Panc1 (cell line): ENCODE data around the gene C6orf132. TPM values are rescaled to one million over a fixed set of nuclear protein-coding genes. Genes with fewer than 3 reads are reported as not detected.

ENCODE experiments used
- ATAC-seq: fragments of 200-7000 bp; cut with Tn5 transposase; 2 replicates; pipeline ENCODE4 v1.9.1; 2020; ENCODE audit warnings: mild to moderate bottlenecking, moderate library complexity
- BruUV-seq: library from RNA; stranded (reverse); fragments of 400-500 nt; replicated peaks from 2 replicates; lab custom pipeline; 2021; lab: Mats Ljungman, UMichigan
- CTCF ChIA-PET: fragments of 300-600 bp; sonication (Branson Sonifier 250); formaldehyde crosslinking; loops from one replicate; lab custom pipeline; 2022; ENCODE audit warnings: antibody characterized with exemption; lab: Charles Lee
- POLR2A ChIA-PET: fragments of 300-600 bp; sonication (Branson Sonifier 250); formaldehyde crosslinking; loops from one replicate; lab custom pipeline; 2022; ENCODE audit warnings: antibody characterized with exemption; lab: Charles Lee
- DNase-seq: peaks from one replicate; pipeline ENCODE4 v3.0.0-alpha.2; 2010; ENCODE audit warnings: low read depth, low spot score
- H3K27ac ChIP-seq: 2 replicates; pipeline ENCODE4 v1.5.1; 2011; ENCODE audit warnings: mild to moderate bottlenecking, low read length, inconsistent platforms
- H3K27me3 ChIP-seq: fragments of 200-500 bp; sonication (Bioruptor generic); 2 replicates; pipeline ENCODE4 v1.6.0; 2014; ENCODE audit warnings: low read length, inconsistent platforms; ENCODE audit not compliant: control insufficient read depth, insufficient read depth
- H3K36me3 ChIP-seq: fragments of 200-500 bp; sonication (Bioruptor generic); 2 replicates; pipeline ENCODE4 v1.5.1; 2014; ENCODE audit warnings: inconsistent platforms, mild to moderate bottlenecking, low read length, moderate library complexity; ENCODE audit not compliant: control insufficient read depth, insufficient read depth
- H3K4me1 ChIP-seq: 2 replicates; pipeline ENCODE4 v1.5.1; 2011; ENCODE audit warnings: inconsistent platforms, mild to moderate bottlenecking, low read length, moderate library complexity; ENCODE audit not compliant: control insufficient read depth, insufficient read depth
- H3K4me3 ChIP-seq, 2 experiments: 2 replicates each; pipeline ENCODE4 v1.5.1; 2011 to 2012; ENCODE audit warnings: low read depth in 2 of 2, low read length in 2 of 2, mild to moderate bottlenecking in 2 of 2, inconsistent platforms in 1 of 2, moderate library complexity in 1 of 2
- H3K9me3 ChIP-seq: fragments of 200-500 bp; sonication (Bioruptor generic); 2 replicates; pipeline ENCODE4 v1.5.1; 2014; ENCODE audit warnings: low read depth, mild to moderate bottlenecking, inconsistent platforms, low read length, moderate library complexity; ENCODE audit not compliant: control insufficient read depth, insufficient read depth
- POLR2AphosphoS5 ChIP-seq: IDR thresholded peaks from 2 replicates; pipeline ENCODE4 v1.6.1; 2012; ENCODE audit warnings: mild to moderate bottlenecking, low read depth, low read length, moderate library complexity
- SIN3A ChIP-seq: IDR thresholded peaks from 2 replicates; pipeline ENCODE4 v1.6.1; 2012; ENCODE audit warnings: low read depth, mild to moderate bottlenecking, low read length, moderate library complexity, borderline replicate concordance; ENCODE audit not compliant: insufficient read depth
- TCF7L2 ChIP-seq: IDR thresholded peaks from 2 replicates; pipeline ENCODE4 v1.6.1; 2011; ENCODE audit warnings: mild to moderate bottlenecking, low read depth, low read length, inconsistent platforms
- in situ Hi-C: cut with HindIII; loops from 2 replicates; pipeline ENCODE4 v1.10.0; 2016; ENCODE audit warnings: low sequenced_read_pairs, low pct_unique_long_range_greater_than_20kb
- intact Hi-C: fragments of 100-400 bp; cut with micrococcal nuclease; formaldehyde crosslinking; loops from one replicate; pipeline ENCODE4 v1.10.0; 2022; ENCODE audit not compliant: unreplicated experiment
- total RNA-seq: library from RNA; stranded (reverse); gene quantifications from one replicate; pipeline ENCODE4 v1.2.1, GENCODE V29; 2021; ENCODE audit not compliant: unreplicated experiment
- TF ChIP-seq, protein P1 (sequence below): fragments of 450-650 bp; IDR thresholded peaks from 2 replicates; pipeline ENCODE4 v1.5.1; 2017; ENCODE audit warnings: mild to moderate bottlenecking
- TF ChIP-seq, protein P2 (sequence below), 2 experiments: IDR thresholded peaks; 2 replicates each; pipeline ENCODE4 v1.6.1; 2011 to 2012; ENCODE audit warnings: low read depth in 2 of 2, control low read depth in 1 of 2, low read length in 1 of 2, mild to moderate bottlenecking in 1 of 2, moderate library complexity in 1 of 2; ENCODE audit not compliant: insufficient read depth in 1 of 2

The C6orf132 gene
- total RNA-seq, 1 experiment from 2014 or later: 12.9 TPM

DNA sequence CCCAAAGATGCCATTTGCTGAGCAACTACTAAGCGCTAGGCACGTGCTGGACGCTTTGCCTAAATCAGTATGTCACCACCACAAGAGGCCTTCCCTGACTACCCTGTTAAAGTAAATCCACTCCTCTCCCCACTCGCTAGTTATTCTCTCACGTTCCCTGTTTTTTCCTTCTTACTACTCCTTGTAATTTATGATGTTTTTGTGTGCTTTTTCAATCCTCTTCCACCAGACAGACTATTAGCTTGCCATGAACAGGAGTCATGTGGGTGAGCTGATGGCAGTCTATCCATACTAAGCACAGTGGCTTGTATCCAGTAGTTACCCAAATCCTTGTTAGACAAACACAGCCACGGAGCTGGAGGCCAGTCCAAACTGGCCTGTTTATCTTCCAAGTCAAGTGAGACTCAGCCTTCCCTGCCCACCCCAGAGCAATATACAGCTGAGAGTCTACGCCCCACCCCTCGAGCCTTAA is 41.2 kb downstream of the C6orf132 start:
- H3K27ac ChIP-seq: no peak overlapping the region
- ATAC-seq (no peak), DNase-seq (no peak)
- no peaks in the 10 kb centered on the region for H3K9me3 ChIP-seq
- no peaks in the 10 kb centered on the region for H3K27me3 ChIP-seq
- POLR2A ChIA-PET: interaction anchor here (0.5 to 0.7 kb wide), 2 partner anchors 13 to 23 kb away, joined by 3 to 4 read pairs; no protein-coding TSS in a partner anchor
- CTCF ChIA-PET: interaction anchor here (0.6 kb wide), 1 partner anchor 61 kb away, joined by 6 read pairs; no protein-coding TSS in a partner anchor
- intact Hi-C loops (no loop called here), in situ Hi-C loops (no loop called here)
- TF ChIP-seq, protein P1, sequence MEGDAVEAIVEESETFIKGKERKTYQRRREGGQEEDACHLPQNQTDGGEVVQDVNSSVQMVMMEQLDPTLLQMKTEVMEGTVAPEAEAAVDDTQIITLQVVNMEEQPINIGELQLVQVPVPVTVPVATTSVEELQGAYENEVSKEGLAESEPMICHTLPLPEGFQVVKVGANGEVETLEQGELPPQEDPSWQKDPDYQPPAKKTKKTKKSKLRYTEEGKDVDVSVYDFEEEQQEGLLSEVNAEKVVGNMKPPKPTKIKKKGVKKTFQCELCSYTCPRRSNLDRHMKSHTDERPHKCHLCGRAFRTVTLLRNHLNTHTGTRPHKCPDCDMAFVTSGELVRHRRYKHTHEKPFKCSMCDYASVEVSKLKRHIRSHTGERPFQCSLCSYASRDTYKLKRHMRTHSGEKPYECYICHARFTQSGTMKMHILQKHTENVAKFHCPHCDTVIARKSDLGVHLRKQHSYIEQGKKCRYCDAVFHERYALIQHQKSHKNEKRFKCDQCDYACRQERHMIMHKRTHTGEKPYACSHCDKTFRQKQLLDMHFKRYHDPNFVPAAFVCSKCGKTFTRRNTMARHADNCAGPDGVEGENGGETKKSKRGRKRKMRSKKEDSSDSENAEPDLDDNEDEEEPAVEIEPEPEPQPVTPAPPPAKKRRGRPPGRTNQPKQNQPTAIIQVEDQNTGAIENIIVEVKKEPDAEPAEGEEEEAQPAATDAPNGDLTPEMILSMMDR: no peak
- TF ChIP-seq SIN3A (no peak), POLR2AphosphoS5 (no peak), TCF7L2 (no peak)
- TF ChIP-seq, protein P2, sequence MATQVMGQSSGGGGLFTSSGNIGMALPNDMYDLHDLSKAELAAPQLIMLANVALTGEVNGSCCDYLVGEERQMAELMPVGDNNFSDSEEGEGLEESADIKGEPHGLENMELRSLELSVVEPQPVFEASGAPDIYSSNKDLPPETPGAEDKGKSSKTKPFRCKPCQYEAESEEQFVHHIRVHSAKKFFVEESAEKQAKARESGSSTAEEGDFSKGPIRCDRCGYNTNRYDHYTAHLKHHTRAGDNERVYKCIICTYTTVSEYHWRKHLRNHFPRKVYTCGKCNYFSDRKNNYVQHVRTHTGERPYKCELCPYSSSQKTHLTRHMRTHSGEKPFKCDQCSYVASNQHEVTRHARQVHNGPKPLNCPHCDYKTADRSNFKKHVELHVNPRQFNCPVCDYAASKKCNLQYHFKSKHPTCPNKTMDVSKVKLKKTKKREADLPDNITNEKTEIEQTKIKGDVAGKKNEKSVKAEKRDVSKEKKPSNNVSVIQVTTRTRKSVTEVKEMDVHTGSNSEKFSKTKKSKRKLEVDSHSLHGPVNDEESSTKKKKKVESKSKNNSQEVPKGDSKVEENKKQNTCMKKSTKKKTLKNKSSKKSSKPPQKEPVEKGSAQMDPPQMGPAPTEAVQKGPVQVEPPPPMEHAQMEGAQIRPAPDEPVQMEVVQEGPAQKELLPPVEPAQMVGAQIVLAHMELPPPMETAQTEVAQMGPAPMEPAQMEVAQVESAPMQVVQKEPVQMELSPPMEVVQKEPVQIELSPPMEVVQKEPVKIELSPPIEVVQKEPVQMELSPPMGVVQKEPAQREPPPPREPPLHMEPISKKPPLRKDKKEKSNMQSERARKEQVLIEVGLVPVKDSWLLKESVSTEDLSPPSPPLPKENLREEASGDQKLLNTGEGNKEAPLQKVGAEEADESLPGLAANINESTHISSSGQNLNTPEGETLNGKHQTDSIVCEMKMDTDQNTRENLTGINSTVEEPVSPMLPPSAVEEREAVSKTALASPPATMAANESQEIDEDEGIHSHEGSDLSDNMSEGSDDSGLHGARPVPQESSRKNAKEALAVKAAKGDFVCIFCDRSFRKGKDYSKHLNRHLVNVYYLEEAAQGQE (IDR thresholded peaks at IDR 0.05; ENCODE audit: insufficient read depth in 1 of 2, low read depth in 2 of 2, low read length in 1 of 2): no peak
- H3K4me3 ChIP-seq: no peak overlapping the region
- peaks cover 12% of the 10 kb centered on the region for H3K4me1 ChIP-seq
- BruUV-seq: no TSS peak
- no peaks in the 10 kb centered on the region for H3K36me3 ChIP-seq

DNA sequence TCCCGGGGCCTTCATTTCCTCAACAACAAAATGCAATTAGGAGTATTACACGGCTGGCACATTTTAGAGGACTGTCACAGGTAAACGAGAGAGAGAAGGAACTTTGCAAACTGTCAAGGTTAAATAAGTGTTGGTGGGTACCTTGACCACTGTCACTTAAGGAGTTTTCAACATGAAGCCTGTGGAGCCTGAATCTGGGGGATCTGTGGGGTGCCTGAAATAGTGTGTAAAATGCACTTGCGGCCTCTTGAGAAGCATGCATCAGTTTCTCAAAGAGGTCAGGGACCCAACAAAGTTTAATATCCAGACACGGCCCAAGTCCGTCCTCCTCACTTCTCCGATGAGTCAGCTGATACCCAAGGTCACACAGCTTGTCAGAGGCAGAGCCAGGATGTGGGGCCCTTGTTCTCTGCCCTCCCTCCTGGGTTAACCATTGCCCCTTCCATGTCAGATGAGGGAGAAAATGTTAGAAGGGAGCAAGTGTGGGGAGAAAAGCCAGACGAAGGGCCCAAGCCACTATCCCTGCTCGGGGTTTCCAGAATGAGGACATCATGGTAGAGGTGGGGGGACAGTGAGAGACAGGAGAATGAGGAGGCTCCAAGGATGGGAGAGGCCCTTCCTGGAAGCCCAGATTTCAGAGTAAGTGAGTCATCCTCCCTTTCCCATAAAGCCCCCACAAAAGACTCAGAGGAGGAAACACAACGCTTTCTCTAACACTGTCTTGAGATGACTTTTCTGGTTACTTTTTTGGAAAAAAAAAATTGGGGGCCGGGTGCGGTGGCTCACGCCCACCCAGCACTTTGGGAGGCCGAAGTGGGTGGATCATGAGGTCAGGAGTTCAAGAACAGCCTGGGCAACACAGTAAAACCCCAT is 42.2 kb downstream of the C6orf132 start:
- ATAC-seq (no peak), DNase-seq (no peak)
- CTCF ChIA-PET: interaction anchor here (1.1 kb wide), 1 partner anchor 130 kb away, joined by 3 read pairs; no protein-coding TSS in a partner anchor
- POLR2A ChIA-PET: interaction anchor here (0.7 kb wide), 1 partner anchor 22 kb away, joined by 3 read pairs; no protein-coding TSS in a partner anchor
- Histone ChIP-seq H3K9me3 (no peaks in the 10 kb centered on the region), H3K36me3 (no peaks in the 10 kb centered on the region), H3K4me1 (peaks cover 12% of the 10 kb centered on the region), H3K27me3 (no peaks in the 10 kb centered on the region), H3K27ac (no peak overlapping the region), H3K4me3 (no peak overlapping the region)
- TF ChIP-seq SIN3A (no peak), TCF7L2 (no peak), POLR2AphosphoS5 (no peak)
- TF ChIP-seq, protein P2 (IDR thresholded peaks at IDR 0.05; ENCODE audit: insufficient read depth in 1 of 2, low read depth in 2 of 2, low read length in 1 of 2): no peak
- TF ChIP-seq, protein P1: no peak
- in situ Hi-C loops: no loop called here
- intact Hi-C loops: no loop called here
- BruUV-seq: no TSS peak
